ENCODE results near the gene LCMT1.
"Not testable (repeated sequence)": the region's sequence is repeated elsewhere in the genome, so short reads cannot be mapped to it uniquely, and the experiment has no call there.

Gene LCMT1

GRCh38 chr16:25111403-25112166 is at the start of gene LCMT1:
Gene LCMT1, plus strand, starts transcription at chr16:25111742. Its CDS starts 142 bp downstream, at chr16:25111884.
- DNase-seq, result peak; percentile 89

GRCh38 chr16:25063102-25063501 is 48.4 kb upstream of the LCMT1 start:
- DNase-seq, result no peak

- DNase-seq, result no peak
These were observed 47.7 kb upstream of the LCMT1 start for GRCh38 chr16:25063865-25064264.

DNA sequence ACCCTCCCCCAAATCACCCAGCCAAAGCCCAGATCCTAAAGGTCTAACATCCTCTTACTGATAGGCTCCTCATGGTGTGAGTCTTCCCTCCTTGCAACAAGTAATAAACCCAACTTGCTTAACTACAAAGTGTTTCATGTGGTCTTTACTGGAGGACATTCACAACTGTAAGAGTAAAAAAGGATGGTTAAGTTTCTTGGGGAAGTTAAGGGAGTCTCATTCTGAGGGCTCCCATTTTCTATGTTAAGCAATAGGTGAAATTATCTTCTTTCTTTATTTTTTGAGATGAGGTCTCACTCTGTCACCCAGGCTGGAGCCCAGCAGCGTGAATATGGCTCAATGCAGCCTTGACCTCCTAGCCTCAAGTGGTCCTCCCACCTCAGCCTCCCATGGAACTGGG is 47.3 kb upstream of the LCMT1 start:
- DNase-seq, result not testable (repeated sequence)

DNA sequence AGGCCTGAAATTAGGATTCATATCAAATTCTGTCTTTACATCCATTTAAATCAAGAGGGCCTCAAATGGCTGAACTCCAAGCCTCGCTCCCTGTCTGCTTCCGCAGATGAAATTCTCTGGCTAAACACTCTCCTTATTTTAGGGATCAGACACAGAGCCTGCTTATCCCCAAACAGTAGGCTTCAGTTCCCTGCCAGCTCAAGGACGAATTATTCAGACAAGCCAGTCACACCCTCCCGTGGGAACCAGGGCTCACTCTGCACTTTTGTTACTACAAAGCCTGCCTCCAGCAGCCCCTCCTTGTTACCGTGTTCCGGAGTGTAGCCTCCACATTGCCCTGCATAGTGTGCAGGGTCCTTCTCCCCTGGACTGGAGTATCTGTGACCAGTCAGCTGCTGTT is 46.6 kb upstream of the LCMT1 start:
- no peak for DNase-seq

DNA sequence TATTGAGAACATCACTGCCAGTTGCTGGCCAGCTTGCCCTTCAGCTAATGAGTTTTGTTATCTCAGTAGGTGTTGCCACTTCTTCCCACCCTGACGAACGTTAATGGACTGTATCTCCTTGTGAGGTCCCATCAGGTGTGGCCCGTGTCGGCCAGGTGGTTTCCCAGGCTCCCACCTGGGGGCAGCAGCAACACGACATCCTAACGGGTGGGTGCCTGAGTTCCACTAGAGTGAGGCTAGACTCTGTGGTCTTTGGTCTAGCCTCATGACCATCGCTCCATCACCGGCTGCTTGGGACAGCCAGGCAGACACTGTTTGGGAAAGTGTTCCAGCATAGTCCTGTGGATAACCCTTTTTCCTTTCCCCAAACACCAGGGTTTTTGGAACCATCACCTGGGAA is 45.6 kb upstream of the LCMT1 start:
- no peak for DNase-seq

- DNase-seq, result no peak
These were observed 45.2 kb upstream of the LCMT1 start for GRCh38 chr16:25066426-25066746.

DNA sequence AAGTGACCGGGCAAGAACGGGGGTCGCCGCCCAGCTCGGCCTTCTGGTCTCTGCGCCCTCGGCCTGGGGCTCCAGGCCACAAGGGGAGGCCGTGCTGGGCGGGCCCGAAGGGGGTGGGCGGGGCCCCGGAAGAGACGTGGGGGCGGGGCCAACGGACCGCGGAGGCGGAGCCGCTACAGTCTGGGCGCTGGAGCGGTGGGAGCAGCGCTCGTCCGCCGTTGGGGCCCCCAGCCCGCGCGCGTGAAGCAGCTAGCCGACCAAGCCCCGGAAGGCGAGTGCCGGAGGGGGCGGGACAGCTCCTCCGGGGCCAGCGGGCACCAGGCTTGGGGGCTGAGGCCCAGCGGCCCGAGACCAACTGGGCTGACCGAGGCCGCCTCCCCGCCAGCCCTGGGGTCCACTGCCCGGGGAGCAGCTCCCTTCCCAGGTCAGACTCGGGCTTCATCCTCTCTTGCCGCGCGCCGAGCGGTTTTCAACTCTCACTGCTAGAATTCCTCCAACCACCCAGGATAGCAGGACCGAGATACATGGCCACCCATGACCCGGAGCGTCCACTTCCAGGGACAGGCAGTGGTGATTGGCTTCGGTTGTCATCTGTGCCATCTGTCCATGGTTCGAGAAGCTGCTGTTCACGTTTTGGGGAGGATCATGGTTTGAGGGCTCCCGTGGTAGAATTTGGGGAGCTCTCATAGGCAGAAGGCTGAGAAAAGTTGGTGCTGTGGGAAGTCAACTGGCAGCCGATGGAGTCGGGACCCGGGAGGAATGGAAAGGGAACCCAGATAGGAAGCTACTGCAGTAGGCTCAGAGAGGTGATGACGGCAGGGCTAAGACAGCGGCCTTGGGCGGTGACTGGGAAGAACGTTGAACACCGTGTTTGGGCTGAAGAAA is 44.6 kb upstream of the LCMT1 start:
- DNase-seq, result no peak

DNA sequence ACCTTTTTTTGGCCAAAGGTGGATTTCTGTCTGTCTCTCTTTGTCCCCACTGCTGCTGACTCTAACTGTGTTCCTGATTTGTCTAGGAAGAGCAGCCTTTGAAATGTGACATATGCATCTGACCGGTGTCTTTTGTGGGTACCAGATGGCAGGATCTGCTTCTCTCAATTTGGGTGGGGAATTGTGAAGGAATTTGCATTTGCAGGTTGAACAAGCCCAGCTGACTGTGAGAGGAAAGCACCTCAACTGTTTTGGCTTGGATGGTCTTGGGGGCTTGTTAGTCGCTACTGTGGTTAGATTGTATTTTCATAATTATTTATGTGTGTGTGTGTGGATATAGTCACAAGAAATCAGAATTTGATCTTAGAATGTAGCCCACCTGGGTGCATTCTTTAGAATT is 37.7 kb upstream of the LCMT1 start:
- DNase-seq, result no peak

DNA sequence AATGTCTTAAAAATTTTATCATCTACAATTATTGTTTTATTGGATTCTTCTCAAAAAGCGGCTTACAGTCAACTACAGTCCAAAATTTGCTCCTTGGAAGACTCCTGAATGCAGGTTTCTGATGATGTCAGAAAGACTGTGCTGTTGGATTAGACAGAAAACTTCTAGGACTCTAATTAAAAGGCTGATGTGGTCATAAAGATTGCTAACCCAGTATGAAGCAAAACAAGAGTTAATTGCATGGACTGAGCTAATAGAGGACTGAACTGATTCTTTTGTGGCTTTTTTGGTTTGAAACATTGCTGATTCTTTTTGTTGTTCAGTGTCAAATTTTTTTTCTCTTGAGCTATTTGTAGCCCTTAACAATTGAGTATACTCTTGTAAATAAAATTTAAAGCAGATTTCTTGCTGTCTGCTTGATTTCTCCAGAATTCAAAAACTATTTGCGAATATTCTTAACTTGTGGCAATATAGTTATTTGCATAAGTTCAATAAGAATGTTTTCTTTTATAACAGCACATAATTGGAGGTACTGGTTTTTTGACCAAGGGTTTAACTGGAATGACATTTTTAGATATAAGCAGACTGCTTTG is 33.1 kb upstream of the LCMT1 start:
- DNase-seq, result no peak

GRCh38 chr16:25079637-25080378 is 31.7 kb upstream of the LCMT1 start:
- no peak for DNase-seq

GRCh38 chr16:25080420-25081131 is 31.0 kb upstream of the LCMT1 start:
- no peak for DNase-seq

DNA sequence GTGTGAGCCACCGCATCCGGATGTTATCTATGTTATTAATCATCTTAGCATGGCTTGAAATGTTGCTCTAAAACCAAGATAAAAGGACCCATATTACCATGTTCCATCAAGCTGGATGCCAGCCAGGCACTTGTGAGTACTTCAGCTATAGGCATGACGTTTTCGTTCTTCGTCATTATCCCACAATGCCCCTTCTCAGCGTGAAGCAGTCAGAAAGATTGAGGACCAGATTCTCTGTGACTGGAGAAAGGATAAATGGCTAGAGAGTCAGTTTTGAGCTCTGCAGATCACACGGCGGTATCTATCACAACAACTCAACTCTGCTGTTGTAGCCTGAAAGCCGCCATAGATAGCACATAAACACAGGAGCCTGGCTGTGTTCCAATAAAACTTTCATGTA is 29.8 kb upstream of the LCMT1 start:
- DNase-seq, result no peak

GRCh38 chr16:25083065-25083464 is 28.5 kb upstream of the LCMT1 start:
- no peak for DNase-seq

DNA sequence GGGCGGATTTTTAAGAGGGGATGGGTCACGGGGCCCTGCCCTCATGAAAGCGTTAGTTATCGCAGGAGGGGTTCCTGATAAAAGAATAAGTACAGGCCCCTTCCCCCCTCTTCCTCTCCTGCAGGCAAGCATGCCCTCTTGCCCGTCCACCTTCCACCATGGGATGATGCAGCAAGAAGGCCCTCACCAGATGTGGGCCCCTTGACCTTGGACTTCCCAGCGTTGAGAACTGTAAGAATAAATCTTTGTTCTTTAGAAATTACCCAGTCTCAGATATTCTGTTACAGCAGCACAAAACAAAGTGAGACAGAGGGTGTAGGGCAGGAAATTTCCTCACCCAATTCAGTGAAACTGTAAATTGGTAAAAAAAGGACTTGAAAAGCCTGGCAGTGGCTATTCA is 27.8 kb upstream of the LCMT1 start:
- DNase-seq, result no peak

GRCh38 chr16:25084797-25085196 is 26.7 kb upstream of the LCMT1 start:
- DNase-seq, result no peak

- DNase-seq, result no peak
These were observed 23.8 kb upstream of the LCMT1 start for GRCh38 chr16:25087761-25088160.

DNA sequence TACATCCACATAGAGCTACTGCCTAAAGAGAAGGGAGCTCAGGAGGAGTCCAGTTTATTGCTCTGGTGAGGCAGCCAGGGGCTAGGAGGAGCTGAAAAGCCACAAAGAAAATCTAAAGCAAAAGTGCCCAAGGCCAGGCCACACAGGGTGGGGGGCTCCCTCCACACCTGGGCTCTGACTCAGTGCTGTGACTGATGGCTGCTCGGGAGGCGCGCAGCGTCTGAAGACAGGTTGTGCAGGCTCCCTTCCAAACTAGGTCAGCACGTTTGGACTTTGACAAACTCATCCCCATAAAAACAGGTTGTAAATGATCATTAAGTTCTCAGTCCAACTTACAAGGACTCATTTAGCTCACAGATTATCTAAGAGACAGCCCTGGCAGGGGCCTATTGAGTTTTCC is 22.2 kb upstream of the LCMT1 start:
- DNase-seq, result no peak

DNA sequence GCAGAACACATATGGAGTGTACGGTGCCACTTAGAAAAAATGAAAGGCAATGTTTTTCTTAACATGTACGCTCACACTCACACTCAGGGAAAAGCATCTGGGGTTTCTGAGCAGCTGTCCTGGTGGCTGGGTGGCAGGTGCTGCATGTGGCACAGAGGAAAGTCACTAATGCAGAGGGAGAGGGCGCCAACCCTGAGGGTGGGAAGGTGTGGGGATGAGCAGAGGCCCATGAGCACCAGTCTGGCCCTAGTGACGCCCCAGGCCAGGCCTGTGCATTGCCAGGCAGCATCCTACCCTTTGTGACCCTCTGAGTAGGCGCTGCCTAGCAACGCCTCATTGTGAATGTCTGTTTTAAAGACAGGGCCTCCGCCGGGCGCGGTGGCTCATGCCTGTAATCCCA is 19.1 kb upstream of the LCMT1 start:
- DNase-seq, result no peak

GRCh38 chr16:25093208-25094061 is 18.1 kb upstream of the LCMT1 start:
- peak; percentile 4 for DNase-seq

GRCh38 chr16:25094596-25094995 is 16.9 kb upstream of the LCMT1 start:
- no peak for DNase-seq

DNA sequence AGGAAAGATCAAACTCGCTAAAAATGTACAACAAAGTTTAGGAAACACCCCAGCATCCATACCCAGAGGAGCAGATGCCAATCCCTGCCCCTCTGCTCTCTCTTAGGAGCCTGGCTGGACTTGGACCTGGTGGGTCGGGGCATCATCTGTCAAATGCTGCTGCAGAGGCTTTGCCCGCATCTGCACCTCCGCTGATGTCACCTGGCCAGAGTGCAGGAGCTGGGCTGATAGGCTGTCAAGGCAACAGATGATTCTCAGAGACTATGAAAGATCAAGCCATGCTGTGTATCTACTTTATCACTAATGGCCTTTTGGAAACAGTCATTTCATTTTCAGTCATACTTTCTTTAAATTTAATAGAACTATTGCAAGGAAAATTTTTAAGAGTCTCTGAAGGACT is 15.9 kb upstream of the LCMT1 start:
- no peak for DNase-seq
